ENCODE measurements around the gene RAMAC.
"Not testable (repeated sequence)": the region's sequence is repeated elsewhere in the genome, so short reads cannot be mapped to it uniquely, and the experiment has no call there.

RAMAC gene

GRCh38 chr15:83016906-83017305, 30.9 kb downstream of the RAMAC start:
- no peak for DNase-seq

- no peak for DNase-seq
Observed at GRCh38 chr15:83018436-83018835, 32.4 kb downstream of the RAMAC start.

- DNase-seq: no peak
Observed at GRCh38 chr15:83030021-83030420, 44.0 kb downstream of the RAMAC start.

- not testable (repeated sequence) for DNase-seq
Observed at GRCh38 chr15:83031234-83031633, 45.2 kb downstream of the RAMAC start.

GRCh38 chr15:83036253-83036652, 50.2 kb downstream of the RAMAC start:
- no peak for DNase-seq

- DNase-seq: no peak
Observed at GRCh38 chr15:83039206-83039605, 53.2 kb downstream of the RAMAC start.
